Urinary bladder (tissue), 4 donors: ENCODE data around the gene NAA35. TPM values are rescaled to one million over a fixed set of nuclear protein-coding genes. Genes with fewer than 3 reads are reported as not detected.
"Not testable (repeated sequence)": the region's sequence is repeated elsewhere in the genome, so short reads cannot be mapped to it uniquely, and the experiment has no call there.

Experiments
- DNase-seq: peaks from one replicate; pipeline ENCODE4 v3.0.0-alpha.2; 2015; ENCODE audit errors: extremely low spot score
- H3K27ac ChIP-seq: one replicate; pipeline ENCODE4 v1.5.1; 2013; ENCODE audit warnings: low read depth, mild to moderate bottlenecking, moderate library complexity
- H3K36me3 ChIP-seq: one replicate; pipeline ENCODE4 v1.6.1; 2013; ENCODE audit warnings: mild to moderate bottlenecking, moderate library complexity; ENCODE audit not compliant: insufficient read depth
- H3K4me1 ChIP-seq: one replicate; pipeline ENCODE4 v1.6.1; 2013; ENCODE audit warnings: mild to moderate bottlenecking, moderate library complexity; ENCODE audit not compliant: insufficient read depth
- H3K4me3 ChIP-seq: one replicate; pipeline ENCODE4 v1.5.1; 2013; ENCODE audit warnings: low read depth, low read length
- WGBS: extraction: QIAGEN DNeasy Blood & Tissue Kit; methylation state at CpG from one replicate; pipeline ENCODE4 v1.1.7; 2013; 5-methylcytosine and 5-hydroxymethylcytosine counted together
- polyA plus RNA-seq: library from polyadenylated mRNA; stranded (reverse); fragments of 200-250 nt; gene quantifications from one replicate; pipeline ENCODE4 v1.2.3, GENCODE V29; 2013
- total RNA-seq: library from RNA; depleted of rRNA; stranded (reverse); fragments of >200 nt; gene quantifications from one replicate; pipeline ENCODE4 v1.2.3, GENCODE V29; 2014
- donor health status: healthy with polysubstance abuse.
- donor health status: healthy.

Gene NAA35
- total and polyA plus RNA-seq, 2 donors: 11.2 to 43.8 TPM

DNA sequence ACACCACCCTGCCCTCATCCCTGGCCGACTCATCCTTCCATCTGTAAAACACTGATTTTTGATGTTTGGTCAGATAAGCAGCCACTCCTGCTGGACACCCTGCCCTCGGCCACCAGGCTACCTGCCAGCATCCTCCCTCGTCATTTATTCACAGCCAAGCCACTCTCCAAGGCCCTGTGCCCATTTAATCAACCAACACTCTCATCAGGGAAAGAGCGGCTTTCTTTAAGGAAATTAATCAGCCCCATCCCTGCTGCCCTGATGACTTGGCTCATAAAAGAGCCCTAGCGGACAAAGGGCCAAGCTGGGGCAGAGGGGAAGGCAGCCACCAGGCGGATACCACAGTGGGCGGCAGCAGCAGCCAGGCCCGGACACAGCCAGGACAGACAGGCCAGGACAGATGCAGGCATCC, 106.0 kb downstream of the NAA35 start:
- no peak overlapping the region for H3K27ac ChIP-seq
- WGBS: 53% methylated on average over 8 of the region's 8 CpGs
- no peak for DNase-seq
- no peaks in the 10 kb centered on the region for H3K4me1 ChIP-seq
- no peak overlapping the region for H3K4me3 ChIP-seq
- no peaks in the 10 kb centered on the region for H3K36me3 ChIP-seq

DNA sequence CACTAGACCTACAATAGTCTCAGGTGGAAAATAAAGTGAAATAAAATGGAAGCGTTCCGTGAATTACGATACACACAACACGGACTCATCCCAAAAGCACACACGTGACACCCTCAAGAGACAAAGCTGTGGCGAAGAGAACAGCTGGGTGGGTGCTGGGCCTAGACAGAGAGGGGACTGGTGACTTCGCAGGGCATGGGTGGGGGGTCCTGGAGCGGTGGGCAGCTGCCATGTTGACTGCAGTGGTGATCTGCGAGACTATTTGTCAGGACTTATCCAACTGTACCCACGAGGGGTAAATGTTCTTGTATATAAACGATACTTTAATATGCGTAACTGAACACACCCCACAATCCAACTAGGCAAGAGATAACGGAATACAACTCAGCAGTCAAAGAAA, 106.4 kb downstream of the NAA35 start:
- Histone ChIP-seq H3K27ac (no peak overlapping the region), H3K4me3 (no peak overlapping the region), H3K36me3 (no peaks in the 10 kb centered on the region), H3K4me1 (no peaks in the 10 kb centered on the region)
- WGBS: 93% methylated on average over 13 of the region's 13 CpGs
- no peak for DNase-seq

DNA sequence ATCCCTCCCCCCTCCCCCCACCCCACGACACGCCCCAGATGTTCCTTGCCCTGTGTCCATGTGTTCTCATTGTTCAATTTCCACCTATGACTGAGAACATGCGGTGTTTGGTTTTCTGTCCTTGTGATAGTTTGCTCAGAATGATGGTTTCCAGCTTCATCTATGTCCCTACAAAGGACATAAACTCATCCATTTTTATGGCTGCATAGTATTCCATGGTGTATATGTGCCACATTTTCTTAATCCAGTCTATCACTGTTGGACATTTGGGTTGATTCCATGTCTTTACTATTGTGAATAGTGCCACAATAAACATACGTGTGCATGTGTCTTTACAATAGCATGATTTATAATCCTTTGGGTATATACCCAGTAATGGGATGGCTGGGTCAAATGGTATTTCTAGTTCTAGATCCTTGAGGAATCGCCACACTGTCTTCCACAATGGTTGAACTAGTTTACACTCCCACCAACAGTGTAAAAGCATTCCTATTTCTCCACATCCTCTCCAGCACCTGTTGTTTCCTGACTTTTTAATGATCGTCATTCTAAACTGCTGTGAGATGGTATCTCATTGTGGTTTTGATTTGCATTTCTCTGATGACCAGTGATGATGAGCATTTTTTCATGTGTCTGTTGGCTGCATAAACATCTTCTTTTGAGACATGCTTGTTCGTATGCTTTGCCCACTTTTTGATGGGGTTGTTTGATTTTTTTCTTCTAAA, 107.2 kb downstream of the NAA35 start:
- DNase-seq, H3K4me3 ChIP-seq, H3K4me1 ChIP-seq, H3K27ac ChIP-seq, H3K36me3 ChIP-seq: not testable (repeated sequence)
- 92% methylated on average over 6 of the region's 7 CpGs for WGBS

DNA sequence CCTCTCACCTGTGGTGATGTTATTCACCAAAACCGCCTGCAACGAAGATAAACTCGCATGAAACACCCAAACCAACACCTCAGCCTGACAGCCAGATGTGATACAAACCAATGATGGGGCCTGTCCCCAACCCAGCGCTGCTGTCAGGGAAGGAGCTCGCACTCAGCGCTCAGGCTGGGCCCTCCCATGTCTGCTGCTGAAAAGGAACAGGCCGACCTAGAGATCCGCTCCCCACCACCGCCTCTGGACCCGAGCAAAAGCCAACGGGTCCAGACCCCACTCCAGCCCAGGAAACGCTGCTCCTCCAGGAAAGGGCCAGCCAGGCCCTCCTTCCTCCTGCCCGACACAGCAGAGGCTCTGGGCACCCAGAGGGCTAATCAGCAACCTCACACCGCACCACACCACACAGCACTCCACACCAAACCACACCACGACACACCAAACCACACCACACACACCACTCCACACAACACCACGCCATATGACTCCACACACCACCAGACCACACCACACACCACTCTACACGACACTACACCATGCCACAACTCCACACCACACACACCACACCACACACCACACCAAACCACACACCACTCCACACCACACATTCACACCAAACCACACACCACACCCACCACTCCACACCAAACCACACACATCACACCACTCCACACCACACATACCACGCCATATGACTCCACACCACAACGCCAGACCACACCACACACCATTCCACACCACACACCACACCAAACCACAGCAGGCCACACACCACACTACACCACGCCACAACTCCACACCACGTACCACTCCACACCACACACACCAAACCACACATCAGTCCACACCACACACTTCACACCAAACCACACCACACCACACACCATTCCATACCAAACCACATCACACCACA, 111.9 kb downstream of the NAA35 start:
- no peak for DNase-seq

DNA sequence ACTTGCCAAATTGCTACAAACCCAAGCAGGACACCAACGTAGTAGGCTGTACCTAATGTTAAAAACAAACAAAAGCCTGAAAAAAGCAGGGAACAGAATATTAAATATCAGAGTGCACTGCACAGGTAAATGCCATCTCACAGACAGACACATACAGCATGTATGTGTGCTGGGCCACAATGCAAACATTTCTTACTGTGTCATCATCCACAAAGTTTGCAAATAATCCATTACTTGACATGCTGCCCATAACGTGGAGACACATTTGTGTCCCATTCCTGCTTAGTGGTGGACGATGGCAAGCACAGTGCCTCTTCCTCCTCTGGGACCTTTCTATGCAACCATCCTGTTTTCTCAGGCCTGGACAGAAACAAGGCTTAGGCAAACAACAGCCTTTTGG, 113.7 kb downstream of the NAA35 start:
- Histone ChIP-seq H3K4me3 (no peak overlapping the region), H3K36me3 (no peaks in the 10 kb centered on the region), H3K4me1 (no peaks in the 10 kb centered on the region), H3K27ac (no peak overlapping the region)
- DNase-seq: no peak
- 81% methylated on average over 3 of the region's 3 CpGs for WGBS

More for the DNA sequence above, 111.9 kb downstream of the NAA35 start:
- Histone ChIP-seq H3K36me3 (no peaks in the 10 kb centered on the region), H3K27ac (no peak overlapping the region), H3K4me1 (no peaks in the 10 kb centered on the region), H3K4me3 (no peak overlapping the region)
- 90% methylated on average over 21 of the region's 21 CpGs for WGBS

DNA sequence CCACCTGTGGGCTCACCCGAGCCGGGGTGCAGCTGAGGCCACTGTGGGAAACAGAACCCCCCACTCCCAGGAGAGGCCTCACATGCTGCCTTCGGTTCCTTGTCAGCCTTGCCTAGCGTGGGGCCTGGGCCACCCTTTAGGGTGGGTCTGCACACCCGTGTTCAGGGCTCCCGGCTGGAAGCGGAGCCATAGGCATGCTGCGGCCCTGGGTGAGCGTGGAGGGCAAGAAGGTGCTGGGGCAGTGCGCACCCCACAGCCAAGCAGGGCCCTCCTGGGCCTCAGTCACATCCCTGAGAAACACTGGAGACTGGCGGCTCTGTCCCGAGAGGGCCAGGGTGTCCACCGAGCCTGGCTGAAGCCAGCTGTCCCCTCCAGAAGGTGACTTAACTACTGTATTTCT, 116.5 kb downstream of the NAA35 start:
- Histone ChIP-seq H3K36me3 (no peaks in the 10 kb centered on the region), H3K4me3 (no peak overlapping the region), H3K4me1 (no peaks in the 10 kb centered on the region), H3K27ac (no peak overlapping the region)
- DNase-seq: no peak
- 95% methylated on average over 13 of the region's 13 CpGs for WGBS

DNA sequence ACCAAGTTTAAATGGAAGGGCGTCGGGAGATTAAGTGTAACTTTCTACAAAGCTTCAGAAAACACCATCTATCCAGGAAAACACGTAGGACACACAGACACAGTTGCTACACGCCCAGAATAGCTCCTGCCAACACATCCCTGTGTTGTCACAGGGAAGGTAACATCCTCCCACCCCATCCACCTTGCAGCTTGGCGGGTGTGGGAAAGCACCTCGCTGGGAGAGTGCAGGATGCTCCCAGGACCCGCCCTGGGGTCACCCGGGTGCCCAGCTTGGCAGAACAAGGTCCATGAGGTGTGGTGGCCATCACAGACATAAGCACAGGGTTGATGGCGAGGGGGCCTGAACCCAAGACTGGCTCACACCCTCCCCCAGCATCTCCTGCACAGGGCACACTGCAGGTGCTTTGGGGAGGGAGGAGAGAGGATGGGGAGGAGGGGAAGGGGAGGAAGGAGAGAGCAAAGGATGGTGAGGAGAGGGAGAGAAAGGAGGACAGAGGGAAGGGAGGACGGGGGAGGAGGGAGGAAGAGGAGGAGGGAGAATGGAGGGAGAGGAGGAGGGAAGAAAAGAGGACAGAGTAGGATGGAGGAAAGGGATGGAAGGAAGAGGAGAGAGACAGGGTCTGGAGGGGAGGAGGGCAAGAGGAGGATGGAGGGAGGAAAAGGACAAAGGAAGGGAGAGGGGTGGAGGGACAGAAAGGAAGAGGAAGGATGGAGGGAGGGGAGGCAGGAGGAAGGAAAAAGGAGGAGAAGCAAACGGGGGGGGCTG, 121.2 kb downstream of the NAA35 start:
- 92% methylated on average over 11 of the region's 11 CpGs for WGBS
- Histone ChIP-seq H3K4me1 (no peaks in the 10 kb centered on the region), H3K36me3 (no peaks in the 10 kb centered on the region), H3K4me3 (no peak overlapping the region), H3K27ac (no peak overlapping the region)
- DNase-seq: no peak

DNA sequence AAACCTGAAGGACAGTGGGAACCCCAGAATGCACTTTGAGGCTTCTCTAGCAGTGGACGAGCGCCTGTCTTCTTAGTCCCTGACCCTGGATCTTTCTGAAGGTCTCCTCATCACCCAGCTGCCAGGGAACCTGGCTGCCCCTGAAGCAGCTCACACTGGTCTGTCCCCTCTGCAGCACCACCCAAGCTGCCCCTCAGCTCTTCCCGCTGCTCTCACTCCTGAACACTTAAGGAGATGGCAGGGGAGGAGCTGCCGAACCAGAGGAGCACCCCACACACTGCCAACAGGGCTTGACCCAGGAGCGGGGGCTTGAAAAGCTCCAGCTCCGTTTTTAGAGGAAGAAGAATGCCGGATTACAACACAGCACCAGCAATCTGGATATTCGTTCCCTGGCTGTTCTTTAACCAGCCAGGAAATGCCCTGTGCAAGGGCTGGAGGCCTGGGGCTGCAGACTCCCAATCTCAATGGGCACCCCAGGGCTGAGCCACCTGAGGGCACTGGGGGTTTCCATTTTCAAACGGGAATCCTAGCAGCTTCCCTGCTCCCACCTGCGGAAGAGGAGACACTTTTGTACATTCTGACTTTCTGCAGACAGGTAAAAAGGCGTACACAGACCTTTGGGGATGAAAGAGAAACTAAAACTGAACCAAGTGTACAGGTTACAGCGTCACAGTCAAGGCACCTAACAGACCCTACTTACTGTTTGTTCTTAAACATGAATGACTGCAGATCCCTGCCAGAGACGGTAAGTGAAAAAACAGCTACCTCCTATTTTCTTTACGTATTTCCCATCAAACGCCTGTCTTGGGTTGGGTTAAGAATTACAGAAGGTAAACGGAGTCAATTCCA, 122.1 kb downstream of the NAA35 start:
- 90% methylated on average over 16 of the region's 16 CpGs for WGBS
- H3K36me3 ChIP-seq: no peaks in the 10 kb centered on the region
- no peak for DNase-seq
- H3K4me1 ChIP-seq: no peaks in the 10 kb centered on the region
- no peak overlapping the region for H3K27ac ChIP-seq
- H3K4me3 ChIP-seq: no peak overlapping the region

DNA sequence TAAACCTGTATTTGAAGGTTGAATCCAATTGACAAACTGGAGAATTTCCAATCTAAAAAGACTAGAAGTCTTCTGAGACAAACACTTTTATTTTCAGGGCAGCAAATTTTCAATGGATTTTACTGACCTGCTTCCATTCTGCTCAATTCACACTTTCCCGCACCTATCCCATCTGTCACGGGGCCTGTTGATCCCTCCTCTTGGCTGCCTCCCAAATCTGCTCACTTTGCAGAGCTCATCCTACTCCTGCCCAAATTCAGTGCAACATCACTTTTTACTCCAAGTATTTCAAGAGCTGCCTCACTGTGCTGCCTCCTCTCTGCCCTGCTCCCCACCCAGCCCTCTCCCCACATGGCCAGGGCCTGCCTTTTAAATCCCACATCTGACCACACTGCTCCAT, 123.3 kb downstream of the NAA35 start:
- Histone ChIP-seq H3K36me3 (no peaks in the 10 kb centered on the region), H3K27ac (no peak overlapping the region), H3K4me1 (no peaks in the 10 kb centered on the region), H3K4me3 (no peak overlapping the region)
- DNase-seq: no peak
- 88% methylated on average over 2 of the region's 2 CpGs for WGBS

DNA sequence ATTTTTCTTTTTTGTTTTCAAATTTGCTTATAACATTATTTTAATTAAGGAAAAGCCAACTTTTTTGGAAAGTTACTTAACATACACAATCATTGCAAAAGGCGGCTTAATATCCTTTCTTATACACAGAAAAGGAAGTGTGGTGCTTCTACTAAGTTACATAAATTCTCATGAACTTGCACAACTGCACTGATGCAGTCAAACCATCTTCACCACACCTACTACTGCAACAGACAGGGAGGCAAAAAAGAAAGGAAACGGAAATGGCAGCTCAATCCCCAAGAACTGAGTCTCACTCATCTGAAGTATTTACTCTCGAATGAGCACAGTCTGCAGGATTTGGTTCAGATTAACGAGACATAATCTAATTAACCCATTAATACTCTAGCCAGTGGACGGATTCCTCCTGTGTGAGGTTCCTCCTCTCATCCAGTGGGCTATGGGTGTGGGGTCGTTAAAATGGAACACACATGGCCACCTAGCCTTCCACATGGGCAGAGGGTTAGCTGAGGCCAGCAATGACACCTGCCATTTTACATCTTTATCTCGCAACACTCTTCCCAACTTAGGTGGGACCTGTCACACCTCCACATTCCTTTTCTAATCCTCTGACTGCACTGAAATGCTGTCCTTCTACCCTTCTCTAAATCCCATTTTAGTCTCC, 128.4 kb downstream of the NAA35 start:
- WGBS: 85% methylated on average over 7 of the region's 7 CpGs
- Histone ChIP-seq H3K36me3 (no peaks in the 10 kb centered on the region), H3K4me1 (no peaks in the 10 kb centered on the region), H3K27ac (no peak overlapping the region), H3K4me3 (no peak overlapping the region)
- DNase-seq: no peak
